NCI-H524 (cell line): Measurements from ENCODE around the gene ITPRIPL1.

ENCODE experiments used
- DNase-seq, 2 experiments: peaks; one replicate each; lab custom pipeline; 2025; lab: John Stamatoyannopoulos, UW

ITPRIPL1 gene

GRCh38 chr2:96320728-96321622, 4.1 kb upstream of the ITPRIPL1 start:
- peak; percentile 60 to 70 for DNase-seq

GRCh38 chr2:96323849-96324248, 1.3 kb upstream of the ITPRIPL1 start:
- no peak for DNase-seq

- no peak for DNase-seq
Measured at GRCh38 chr2:96324721-96325040, 436 bp upstream of the ITPRIPL1 start.

GRCh38 chr2:96325884-96326255, 753 bp downstream of the ITPRIPL1 start:
- no peak for DNase-seq

- no peak for DNase-seq
Measured at GRCh38 chr2:96326564-96326963, 1.4 kb downstream of the ITPRIPL1 start.

GRCh38 chr2:96326990-96327820, 2.1 kb downstream of the ITPRIPL1 start:
- no peak for DNase-seq

GRCh38 chr2:96329456-96329855, 4.3 kb downstream of the ITPRIPL1 start:
- DNase-seq, result no peak

- no peak for DNase-seq
Measured at GRCh38 chr2:96329874-96330273, 4.8 kb downstream of the ITPRIPL1 start.

GRCh38 chr2:96330407-96330806, 5.3 kb downstream of the ITPRIPL1 start:
- DNase-seq, result no peak

- DNase-seq, result no peak
Measured at GRCh38 chr2:96333708-96334107, 8.6 kb downstream of the ITPRIPL1 start.

GRCh38 chr2:96336104-96336775, 11.1 kb downstream of the ITPRIPL1 start:
- no peak for DNase-seq

- no peak for DNase-seq
Measured at GRCh38 chr2:96336873-96337272, 11.8 kb downstream of the ITPRIPL1 start.

- DNase-seq, result no peak
Measured at GRCh38 chr2:96340493-96341414, 15.6 kb downstream of the ITPRIPL1 start.

GRCh38 chr2:96341641-96342040, 16.5 kb downstream of the ITPRIPL1 start:
- no peak for DNase-seq

- no peak for DNase-seq
Measured at GRCh38 chr2:96342085-96342484, 17.0 kb downstream of the ITPRIPL1 start.

- DNase-seq, result no peak
Measured at GRCh38 chr2:96344011-96344410, 18.9 kb downstream of the ITPRIPL1 start.

- peak in 1 of 2 experiments; percentile 18 for DNase-seq
Measured at GRCh38 chr2:96345438-96345837, 20.3 kb downstream of the ITPRIPL1 start.

GRCh38 chr2:96345868-96346462, 20.8 kb downstream of the ITPRIPL1 start:
- no peak for DNase-seq

- DNase-seq, result no peak
Measured at GRCh38 chr2:96347395-96347794, 22.3 kb downstream of the ITPRIPL1 start.

GRCh38 chr2:96353032-96353561, 28.0 kb downstream of the ITPRIPL1 start:
- peak; percentile 76 to 90 for DNase-seq

- no peak for DNase-seq
Measured at GRCh38 chr2:96353606-96354101, 28.5 kb downstream of the ITPRIPL1 start.
